HG02970 (cell line): ENCODE data around the gene REV1.
"Not testable (repeated sequence)": the region's sequence is repeated elsewhere in the genome, so short reads cannot be mapped to it uniquely, and the experiment has no call there.

Experiments used
- ATAC-seq: cut with Tn5 transposase; IDR thresholded peaks from one replicate; pipeline ENCODE4 v1.9.1; 2021; ENCODE audit warnings: mild to moderate bottlenecking, moderate library complexity, moderate number of reproducible peaks; ENCODE audit not compliant: unreplicated experiment, low FRiP score

The REV1 gene

GRCh38 chr2:99368854-99369253, 121.0 kb downstream of the REV1 start:
- ATAC-seq: not testable (repeated sequence)

GRCh38 chr2:99365661-99366060, 124.2 kb downstream of the REV1 start:
- ATAC-seq: no peak

GRCh38 chr2:99356853-99357252, 133.0 kb downstream of the REV1 start:
- ATAC-seq: no peak

- not testable (repeated sequence) for ATAC-seq
Observed at GRCh38 chr2:99354825-99355224, 135.0 kb downstream of the REV1 start.

GRCh38 chr2:99354070-99354469, 135.7 kb downstream of the REV1 start:
- no peak for ATAC-seq
